T-helper 17 cell (primary cell): Measurements from ENCODE around the gene SELENOV. TPM values are rescaled to one million over a fixed set of nuclear protein-coding genes. Genes with fewer than 3 reads are reported as not detected.

Source experiments
- ATAC-seq: fragments of 150-1000 bp; cut with Tn5 transposase; 2 replicates; pipeline ENCODE4 v1.10.0; 2021; ENCODE audit warnings: mild to moderate bottlenecking, moderate library complexity
- DNase-seq, 3 donors: peaks; one replicate each; pipeline versions ENCODE4 v3.0.0 to v3.0.0-alpha.2; 2020 to 2021
- H3K9me3 ChIP-seq: one replicate; pipeline ENCODE4 v1.7.0; 2013; ENCODE audit warnings: low read length, mild to moderate bottlenecking; ENCODE audit not compliant: control insufficient read depth, poor library complexity, severe bottlenecking
- H3K27ac Mint-ChIP-seq: one replicate; pipeline ENCODE4 v1.8.0; 2022; ENCODE audit warnings: mild to moderate bottlenecking, moderate library complexity, mixed read lengths
- H3K27me3 Mint-ChIP-seq: one replicate; pipeline ENCODE4 v1.8.0; 2022; ENCODE audit warnings: mixed read lengths
- H3K36me3 Mint-ChIP-seq: one replicate; pipeline ENCODE4 v1.8.0; 2022; ENCODE audit warnings: low read depth, mixed read lengths
- H3K4me1 Mint-ChIP-seq: one replicate; pipeline ENCODE4 v1.8.0; 2022; ENCODE audit warnings: mild to moderate bottlenecking, mixed read lengths
- H3K4me3 Mint-ChIP-seq: one replicate; pipeline ENCODE4 v1.8.0; 2022; ENCODE audit warnings: mild to moderate bottlenecking, moderate library complexity, mixed read lengths
- total RNA-seq, 4 donors: library from RNA in 2 of 4; stranded (reverse) in 2 of 4; gene quantifications; one replicate each; pipeline ENCODE4 v1.2.3 and lab custom pipeline; 2022 to 2026

The SELENOV gene
- total RNA-seq, 2 donors from 2014 or later, result not detected

- ATAC-seq (no peak), DNase-seq (no peak)
- Mint-ChIP-seq H3K27me3 (peaks cover 47% of the 10 kb centered on the region), H3K27ac (no peak overlapping the region), H3K36me3 (peaks cover 10% of the 10 kb centered on the region), H3K4me3 (peak overlapping the region; percentile 74), H3K4me1 (peaks cover 15% of the 10 kb centered on the region)
- H3K9me3 ChIP-seq, result no peaks in the 10 kb centered on the region
These were observed 1.3 kb downstream of the SELENOV start for GRCh38 chr19:39516270-39516669.

GRCh38 chr19:39517432-39517831, 2.5 kb downstream of the SELENOV start:
- Mint-ChIP-seq H3K4me1 (peaks cover 15% of the 10 kb centered on the region), H3K4me3 (peak overlapping the region; percentile 57), H3K27ac (no peak overlapping the region), H3K27me3 (peaks cover 41% of the 10 kb centered on the region), H3K36me3 (peaks cover 10% of the 10 kb centered on the region)
- ATAC-seq (no peak), DNase-seq (no peak)
- H3K9me3 ChIP-seq, result no peaks in the 10 kb centered on the region

GRCh38 chr19:39518458-39518857, 3.5 kb downstream of the SELENOV start:
- H3K9me3 ChIP-seq, result no peaks in the 10 kb centered on the region
- H3K4me1 Mint-ChIP-seq, result peaks cover 13% of the 10 kb centered on the region
- H3K36me3 Mint-ChIP-seq, result peaks cover 10% of the 10 kb centered on the region
- DNase-seq (no peak), ATAC-seq (no peak)
- H3K27ac Mint-ChIP-seq, result peak overlapping the region; percentile 39
- peaks cover 34% of the 10 kb centered on the region for H3K27me3 Mint-ChIP-seq
- no peak overlapping the region for H3K4me3 Mint-ChIP-seq

GRCh38 chr19:39518975-39519374, 4.0 kb downstream of the SELENOV start:
- no peak for DNase-seq
- no peaks in the 10 kb centered on the region for H3K9me3 ChIP-seq
- Mint-ChIP-seq H3K27me3 (peaks cover 29% of the 10 kb centered on the region), H3K4me1 (peaks cover 13% of the 10 kb centered on the region), H3K27ac (no peak overlapping the region), H3K36me3 (peaks cover 10% of the 10 kb centered on the region), H3K4me3 (no peak overlapping the region)
- ATAC-seq, result no peak

- H3K27me3 Mint-ChIP-seq, result peaks cover 18% of the 10 kb centered on the region
These were observed 5.9 kb downstream of the SELENOV start for GRCh38 chr19:39520541-39521484.

GRCh38 chr19:39524495-39524894, 9.6 kb downstream of the SELENOV start:
- Mint-ChIP-seq H3K36me3 (no peaks in the 10 kb centered on the region), H3K4me1 (no peaks in the 10 kb centered on the region), H3K27ac (no peak overlapping the region), H3K4me3 (no peak overlapping the region), H3K27me3 (no peaks in the 10 kb centered on the region)
- ATAC-seq (no peak), DNase-seq (no peak)
- H3K9me3 ChIP-seq, result no peaks in the 10 kb centered on the region

More at GRCh38 chr19:39520541-39521484, 5.9 kb downstream of the SELENOV start:
- peaks cover 9% of the 10 kb centered on the region for H3K4me1 Mint-ChIP-seq
- H3K36me3 Mint-ChIP-seq, result peaks cover 7% of the 10 kb centered on the region
- H3K27ac Mint-ChIP-seq, result no peak overlapping the region
- no peak overlapping the region for H3K4me3 Mint-ChIP-seq
- DNase-seq, result no peak
- H3K9me3 ChIP-seq, result no peaks in the 10 kb centered on the region
- no peak for ATAC-seq

GRCh38 chr19:39525205-39525604, 10.3 kb downstream of the SELENOV start:
- DNase-seq (no peak), ATAC-seq (no peak)
- no peaks in the 10 kb centered on the region for H3K4me1 Mint-ChIP-seq
- H3K27ac Mint-ChIP-seq, result no peak overlapping the region
- H3K27me3 Mint-ChIP-seq, result no peaks in the 10 kb centered on the region
- H3K36me3 Mint-ChIP-seq, result no peaks in the 10 kb centered on the region
- no peak overlapping the region for H3K4me3 Mint-ChIP-seq
- no peaks in the 10 kb centered on the region for H3K9me3 ChIP-seq

GRCh38 chr19:39531834-39532232, 16.9 kb downstream of the SELENOV start:
- no peak for ATAC-seq
- no peaks in the 10 kb centered on the region for H3K9me3 ChIP-seq

GRCh38 chr19:39532233-39533002, 17.5 kb downstream of the SELENOV start, which contains the start of gene EID2B:
EID2B (minus strand) TSS chr19:39532852; CDS start chr19:39532802, 50 bp downstream.
- peak; percentile 96 for ATAC-seq
- no peaks in the 10 kb centered on the region for H3K36me3 Mint-ChIP-seq
- peak; percentile 88 to 93 (median 91) for DNase-seq
- no peaks in the 10 kb centered on the region for H3K27me3 Mint-ChIP-seq
- H3K4me3 Mint-ChIP-seq, result peak within 1 kb of the TSS; percentile 91
- no peaks in the 10 kb centered on the region for H3K9me3 ChIP-seq
- H3K27ac Mint-ChIP-seq, result peak within 1 kb of the TSS; percentile 82
- peaks cover 13% of the 10 kb centered on the region for H3K4me1 Mint-ChIP-seq

More at GRCh38 chr19:39531834-39532232, 16.9 kb downstream of the SELENOV start:
- Mint-ChIP-seq H3K4me3 (peak overlapping the region; percentile 91), H3K27ac (peak overlapping the region; percentile 82), H3K4me1 (peaks cover 11% of the 10 kb centered on the region), H3K27me3 (no peaks in the 10 kb centered on the region), H3K36me3 (no peaks in the 10 kb centered on the region)
- DNase-seq, result no peak

- H3K27me3 Mint-ChIP-seq, result no peaks in the 10 kb centered on the region
- peaks cover 18% of the 10 kb centered on the region for H3K4me1 Mint-ChIP-seq
- DNase-seq (no peak), ATAC-seq (peak; percentile 24)
- peak overlapping the region; percentile 82 for H3K27ac Mint-ChIP-seq
- peak overlapping the region; percentile 91 for H3K4me3 Mint-ChIP-seq
- H3K36me3 Mint-ChIP-seq, result no peaks in the 10 kb centered on the region
- no peaks in the 10 kb centered on the region for H3K9me3 ChIP-seq
These were observed 18.1 kb downstream of the SELENOV start for GRCh38 chr19:39533003-39533512.

- Mint-ChIP-seq H3K27ac (no peak overlapping the region), H3K4me3 (no peak overlapping the region), H3K27me3 (no peaks in the 10 kb centered on the region), H3K4me1 (peaks cover 24% of the 10 kb centered on the region), H3K36me3 (no peaks in the 10 kb centered on the region)
- H3K9me3 ChIP-seq, result no peaks in the 10 kb centered on the region
- no peak for DNase-seq
- ATAC-seq, result no peak
These were observed 18.9 kb downstream of the SELENOV start for GRCh38 chr19:39533791-39534190.

GRCh38 chr19:39539165-39539517, 24.2 kb downstream of the SELENOV start:
- Mint-ChIP-seq H3K27ac (peak overlapping the region; percentile 95), H3K4me3 (peak overlapping the region; percentile 97), H3K4me1 (peaks cover 47% of the 10 kb centered on the region), H3K36me3 (no peaks in the 10 kb centered on the region), H3K27me3 (no peaks in the 10 kb centered on the region)
- H3K9me3 ChIP-seq, result no peaks in the 10 kb centered on the region
- no peak for DNase-seq
- ATAC-seq, result no peak
